Astrocyte of the hippocampus (primary cell): ENCODE measurements around the gene ISOC2.

ENCODE experiments used
- DNase-seq: peaks from one replicate; pipeline ENCODE4 v3.0.0; 2011; ENCODE audit warnings: low read depth, low spot score

The ISOC2 gene

DNA sequence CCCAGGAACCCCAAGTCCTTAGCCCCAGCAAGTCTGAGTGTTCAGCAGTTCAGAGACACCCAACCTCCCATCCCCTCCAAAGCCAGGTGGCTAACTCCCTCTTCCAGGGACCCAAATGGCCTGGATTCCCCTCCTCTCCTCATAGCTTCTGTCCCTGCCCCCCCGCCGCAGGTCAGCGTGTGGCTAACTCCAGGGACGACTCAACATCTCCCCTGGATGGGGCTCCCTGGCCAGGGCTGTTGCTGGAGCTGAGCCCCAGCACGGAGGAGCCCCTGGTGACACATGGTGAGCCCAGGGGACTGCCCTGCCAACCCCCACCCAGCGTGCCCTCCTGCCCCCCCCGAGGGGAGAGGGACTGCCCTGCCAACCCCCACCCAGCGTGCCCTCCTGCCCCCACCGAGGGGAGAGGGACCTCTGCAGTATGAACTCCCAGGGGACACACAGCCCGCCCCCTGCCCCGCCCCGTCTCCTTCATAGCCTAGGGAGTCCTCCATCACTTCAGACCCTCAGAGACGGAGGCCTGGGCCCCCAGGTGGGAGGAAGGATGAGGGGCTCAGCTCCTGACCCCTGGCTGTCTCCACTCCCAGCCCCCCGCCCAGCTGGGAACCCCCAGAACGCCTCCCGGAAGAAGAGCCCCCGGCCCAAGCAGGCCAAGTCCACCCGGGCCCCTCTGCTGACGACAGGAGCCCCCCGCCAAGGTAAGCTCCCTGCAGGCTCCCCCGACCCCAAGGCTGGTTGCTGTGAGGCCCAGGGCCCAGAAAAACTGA lies 28.5 kb upstream of the ISOC2 start:
- no peak for DNase-seq

DNA sequence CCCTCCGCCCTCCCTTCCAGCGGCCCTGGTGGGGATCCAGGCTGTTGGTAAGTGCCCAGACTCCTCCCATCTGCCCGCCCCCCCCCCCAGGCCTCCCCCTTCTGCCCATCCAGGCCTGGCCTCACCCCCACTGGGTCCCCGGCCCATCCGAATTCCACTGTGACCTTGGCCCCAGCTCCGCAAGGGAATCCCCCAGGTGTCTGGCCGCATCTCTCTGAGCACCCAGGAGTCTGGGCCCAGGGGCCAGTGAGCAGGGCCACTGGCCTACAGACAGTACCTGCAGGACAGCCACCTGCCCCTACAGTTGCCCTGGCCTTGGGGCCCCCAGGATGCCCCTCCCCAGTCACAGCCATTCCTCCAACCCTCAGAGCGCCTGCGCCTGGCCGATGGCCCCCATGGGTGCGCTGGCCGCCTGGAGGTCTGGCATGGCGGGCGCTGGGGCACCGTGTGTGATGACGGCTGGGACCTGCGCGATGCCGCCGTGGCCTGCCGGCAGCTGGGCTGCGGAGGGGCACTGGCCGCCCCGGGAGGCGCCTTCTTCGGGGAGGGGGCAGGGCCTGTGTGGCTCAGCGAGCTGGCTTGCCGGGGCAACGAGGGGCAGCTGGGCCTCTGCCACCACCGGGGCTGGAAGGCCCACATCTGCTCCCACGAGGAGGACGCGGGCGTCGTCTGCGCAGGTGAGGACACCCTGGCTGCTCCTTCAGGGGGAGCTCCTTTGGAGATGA lies 27.7 kb upstream of the ISOC2 start:
- peak; percentile 49 for DNase-seq

DNA sequence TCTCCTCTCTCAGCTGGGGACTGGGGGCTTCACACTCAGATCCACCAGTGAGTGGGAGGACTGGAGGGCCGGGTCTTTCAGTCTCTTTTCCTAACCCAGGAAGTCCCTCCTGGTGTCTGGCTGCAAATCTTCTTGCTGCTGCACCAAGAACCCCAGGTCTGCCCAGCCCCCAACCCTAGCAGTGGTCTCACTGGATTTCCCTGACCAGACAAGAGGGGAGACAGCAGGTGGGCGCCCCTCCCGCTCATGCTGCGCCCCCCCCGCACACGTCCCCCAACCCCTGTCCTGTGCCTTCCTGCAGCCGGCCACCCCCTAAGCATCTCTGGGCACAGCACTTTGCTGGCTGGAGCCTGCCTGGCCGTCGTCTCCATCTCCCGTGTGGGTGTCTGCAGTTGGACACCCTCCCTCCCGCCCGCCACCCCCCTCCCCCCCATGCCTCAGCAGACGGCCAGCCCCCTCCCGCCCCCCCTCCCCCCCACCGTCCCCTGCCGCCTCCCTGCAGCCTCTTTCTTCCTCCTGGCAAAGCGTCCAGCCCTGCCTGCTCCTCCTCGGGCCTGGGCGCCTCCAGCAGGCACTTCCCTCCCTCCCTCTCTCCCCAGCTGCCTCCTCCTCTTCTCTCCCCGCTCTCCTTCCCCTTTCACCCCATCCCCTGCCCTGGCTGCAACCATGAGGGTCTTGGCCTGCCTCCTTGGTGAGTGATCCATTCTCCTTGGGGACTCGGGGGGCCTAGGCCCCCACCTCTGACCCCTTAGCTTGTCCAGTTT lies 26.7 kb upstream of the ISOC2 start, which contains the start of gene SSC5D:
Gene SSC5D, plus strand, starts transcription at position 513 of the 764 bp plus-strand sequence. Its CDS starts 154 bp downstream, at position 667.
- peak; percentile 71 for DNase-seq

DNA sequence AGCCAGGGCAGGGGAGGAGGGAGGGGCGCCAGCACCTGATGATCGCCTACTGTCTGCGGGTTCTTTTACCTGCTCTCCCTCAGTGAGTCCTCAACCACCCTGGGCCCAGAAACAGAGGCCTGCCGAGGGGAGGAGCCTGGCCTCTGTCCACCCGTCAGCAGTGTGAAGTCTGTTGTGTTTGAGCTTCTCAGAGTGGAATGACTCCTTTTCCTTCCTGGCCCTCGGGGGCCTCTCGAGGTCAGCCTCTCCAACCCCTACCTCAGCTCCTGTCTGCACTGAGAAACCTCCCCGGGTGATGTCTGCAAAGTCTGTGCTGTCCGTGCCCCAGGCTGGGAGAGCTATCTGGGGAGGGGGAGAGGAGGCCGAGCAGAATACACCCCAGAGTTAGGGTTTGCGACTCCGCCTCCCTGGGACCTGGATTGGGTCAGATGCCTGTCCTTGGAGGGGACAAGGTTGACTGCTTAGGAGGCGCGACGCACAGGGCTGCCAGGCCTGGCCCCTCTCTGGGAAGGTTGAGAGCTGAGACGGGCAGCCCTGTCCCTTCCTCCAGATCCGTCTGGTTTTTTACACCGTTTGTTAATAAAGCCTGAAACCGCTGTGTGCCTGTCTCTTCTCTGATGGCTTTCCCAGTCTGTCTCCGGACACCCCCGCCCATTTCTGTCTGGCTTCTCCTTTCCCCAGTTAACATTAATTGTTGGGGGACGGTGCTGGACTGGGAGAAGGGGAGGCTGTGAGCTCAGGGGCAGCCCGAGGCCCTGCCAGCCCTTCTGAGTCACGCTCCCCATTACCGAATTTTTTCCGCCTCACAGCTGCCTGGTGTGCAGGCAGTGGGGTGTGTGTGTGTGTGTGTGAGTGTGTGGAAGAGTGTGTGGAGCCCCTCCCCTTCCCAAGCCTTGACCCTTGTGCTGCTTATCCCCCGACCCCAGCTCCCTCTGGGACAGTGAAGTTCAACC lies 25.8 kb upstream of the ISOC2 start:
- DNase-seq: peak; percentile 97

DNA sequence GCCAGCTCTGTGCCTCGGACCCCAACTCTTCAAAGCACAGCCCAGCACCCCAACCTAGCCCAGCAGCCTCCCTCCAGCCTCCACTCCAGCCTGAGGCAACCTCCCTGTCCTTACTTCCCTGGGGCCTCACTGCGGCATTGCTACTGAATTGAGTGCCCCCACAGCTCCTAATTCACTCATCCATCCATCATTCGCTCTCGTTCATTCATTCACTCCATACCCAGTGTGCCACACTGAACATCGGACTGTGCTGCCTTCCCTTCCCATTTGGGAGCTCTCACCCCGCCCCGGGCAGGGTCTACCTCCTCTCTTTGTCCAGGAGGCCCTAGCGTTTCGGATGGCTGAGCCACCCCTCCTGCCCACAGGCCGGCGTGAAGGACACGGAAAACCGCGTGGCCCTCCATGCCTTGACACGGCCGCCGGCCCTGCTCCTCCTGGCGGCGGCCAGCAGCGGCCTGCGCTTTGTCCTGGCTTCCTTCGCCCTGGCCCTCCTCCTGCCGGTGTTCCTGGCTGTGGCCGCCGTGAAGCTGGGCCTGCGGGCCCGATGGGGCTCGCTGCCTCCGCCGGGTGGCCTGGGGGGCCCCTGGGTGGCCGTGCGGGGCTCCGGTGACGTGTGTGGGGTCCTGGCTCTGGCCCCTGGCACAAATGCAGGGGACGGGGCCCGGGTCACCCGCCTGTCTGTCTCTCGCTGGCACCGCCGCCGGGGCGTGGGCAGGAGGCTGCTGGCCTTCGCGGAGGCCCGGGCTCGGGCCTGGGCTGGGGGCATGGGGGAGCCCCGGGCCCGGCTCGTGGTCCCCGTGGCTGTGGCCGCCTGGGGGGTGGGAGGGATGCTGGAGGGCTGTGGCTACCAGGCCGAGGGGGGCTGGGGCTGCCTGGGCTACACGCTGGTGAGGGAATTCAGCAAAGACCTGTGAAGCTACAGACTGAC lies 24.9 kb upstream of the ISOC2 start:
- DNase-seq: no peak

DNA sequence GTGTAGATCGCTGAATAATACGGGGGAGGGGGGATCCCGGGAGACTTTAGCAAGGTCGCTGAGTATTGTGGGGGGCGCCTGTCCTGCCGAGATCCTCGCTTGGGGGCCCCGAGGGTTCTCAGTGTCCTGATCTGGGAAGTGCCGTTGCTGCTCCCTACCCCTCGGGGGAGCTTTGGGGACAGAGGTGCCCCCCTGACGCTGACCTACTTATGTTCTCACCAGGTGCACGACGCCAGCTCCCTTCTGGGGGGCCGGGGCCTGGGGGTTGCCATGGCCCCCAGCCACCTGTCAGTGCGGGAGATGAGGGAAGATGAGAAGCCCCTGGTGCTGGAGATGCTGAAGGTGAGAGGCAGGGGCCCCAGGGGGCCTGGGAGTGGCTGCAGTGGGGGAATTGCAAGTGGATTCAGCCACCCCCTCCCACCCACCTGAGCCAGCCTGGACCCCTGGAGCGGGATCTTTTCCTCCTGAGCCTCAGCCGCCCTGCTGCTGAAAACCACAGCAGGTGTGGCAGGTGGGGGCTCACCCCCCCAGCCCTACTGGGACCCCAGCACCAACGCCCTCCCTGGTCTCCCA lies 24.1 kb upstream of the ISOC2 start:
- no peak for DNase-seq

DNA sequence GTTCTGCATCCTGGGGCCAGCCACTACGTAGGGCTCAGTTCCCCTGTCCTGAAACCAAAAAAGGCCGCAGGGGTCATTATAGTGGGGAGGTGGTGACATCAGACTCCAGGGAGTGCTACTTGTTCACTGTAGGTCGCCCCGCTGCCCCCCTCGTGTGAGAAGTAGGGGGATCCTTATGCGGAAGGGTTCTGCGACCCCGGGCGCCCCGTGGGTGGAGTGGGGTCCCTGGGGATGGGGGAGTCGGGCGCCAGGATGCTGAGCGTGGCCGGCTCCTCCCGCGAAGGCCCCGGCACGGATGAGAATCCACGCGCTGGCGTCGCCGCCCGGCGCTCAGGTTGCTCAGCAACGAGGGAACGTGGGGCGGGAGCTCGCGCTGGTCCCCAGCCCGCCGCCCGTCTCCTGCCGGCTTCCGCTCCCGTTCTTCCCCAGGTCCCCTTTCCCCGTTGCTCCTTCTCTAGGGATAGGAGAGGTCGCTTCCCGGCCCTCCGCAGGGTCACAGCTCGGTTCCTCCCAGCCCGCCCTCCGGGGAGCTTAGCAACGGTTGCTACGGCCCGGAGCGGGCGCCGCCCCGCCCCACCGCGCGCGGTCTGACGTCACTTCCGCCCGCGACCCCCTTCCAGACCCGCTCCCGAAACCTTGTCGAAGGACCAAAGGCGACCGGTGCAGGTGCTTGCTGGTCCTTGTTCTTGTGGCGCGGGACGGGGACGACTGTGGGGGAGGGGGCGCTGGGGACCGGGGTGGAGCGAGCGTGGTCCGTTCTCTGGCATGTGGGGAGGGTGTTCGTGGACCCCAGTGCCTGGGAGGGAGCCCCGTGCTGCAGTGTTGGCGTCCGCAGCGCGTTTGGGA lies 23.4 kb upstream of the ISOC2 start, which contains the start of gene NAT14:
Gene NAT14, plus strand, starts transcription at position 596 of the 846 bp plus-strand sequence. CDS start 521 bp downstream, outside the sequence.
- peak; percentile 88 for DNase-seq

DNA sequence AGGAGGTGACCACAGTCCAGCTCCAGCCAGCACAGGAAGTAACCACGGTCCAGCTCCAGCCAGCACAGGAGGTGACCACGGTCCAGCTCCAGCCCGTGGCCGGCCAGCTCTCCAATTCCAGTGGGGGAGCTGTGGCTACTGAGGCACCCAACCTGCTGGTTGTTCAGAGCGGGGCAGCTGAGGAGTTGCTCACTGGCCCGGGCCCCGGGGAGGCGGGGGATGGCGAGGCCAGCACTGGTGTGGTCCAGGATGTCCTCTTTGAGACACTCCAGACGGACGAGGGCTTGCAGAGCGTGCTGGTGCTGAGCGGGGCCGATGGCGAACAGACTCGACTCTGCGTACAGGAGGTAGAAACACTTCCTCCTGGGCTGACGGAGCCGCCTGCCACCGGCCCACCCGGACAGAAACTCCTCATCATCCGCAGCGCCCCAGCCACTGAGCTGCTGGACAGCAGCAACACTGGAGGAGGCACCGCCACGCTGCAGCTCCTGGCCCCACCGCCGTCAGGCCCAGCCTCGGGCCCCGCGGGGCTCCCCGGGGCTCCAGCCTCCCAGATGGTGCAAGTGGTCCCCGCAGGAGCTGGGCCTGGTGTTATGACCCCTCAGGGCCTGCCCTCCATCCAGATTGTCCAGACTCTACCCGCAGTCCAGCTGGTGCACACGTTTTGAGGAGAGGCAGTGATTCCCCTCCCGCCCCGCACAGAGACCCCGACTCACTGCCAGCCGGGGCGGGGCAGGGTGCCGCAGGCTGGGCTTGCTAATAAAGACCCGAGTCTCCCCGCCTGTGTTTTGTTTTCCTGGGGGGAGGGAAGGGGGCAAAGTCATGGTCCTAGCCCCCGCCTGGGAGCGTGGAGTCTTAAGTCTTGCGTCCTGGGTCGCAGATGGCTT lies 22.5 kb upstream of the ISOC2 start:
- no peak for DNase-seq

DNA sequence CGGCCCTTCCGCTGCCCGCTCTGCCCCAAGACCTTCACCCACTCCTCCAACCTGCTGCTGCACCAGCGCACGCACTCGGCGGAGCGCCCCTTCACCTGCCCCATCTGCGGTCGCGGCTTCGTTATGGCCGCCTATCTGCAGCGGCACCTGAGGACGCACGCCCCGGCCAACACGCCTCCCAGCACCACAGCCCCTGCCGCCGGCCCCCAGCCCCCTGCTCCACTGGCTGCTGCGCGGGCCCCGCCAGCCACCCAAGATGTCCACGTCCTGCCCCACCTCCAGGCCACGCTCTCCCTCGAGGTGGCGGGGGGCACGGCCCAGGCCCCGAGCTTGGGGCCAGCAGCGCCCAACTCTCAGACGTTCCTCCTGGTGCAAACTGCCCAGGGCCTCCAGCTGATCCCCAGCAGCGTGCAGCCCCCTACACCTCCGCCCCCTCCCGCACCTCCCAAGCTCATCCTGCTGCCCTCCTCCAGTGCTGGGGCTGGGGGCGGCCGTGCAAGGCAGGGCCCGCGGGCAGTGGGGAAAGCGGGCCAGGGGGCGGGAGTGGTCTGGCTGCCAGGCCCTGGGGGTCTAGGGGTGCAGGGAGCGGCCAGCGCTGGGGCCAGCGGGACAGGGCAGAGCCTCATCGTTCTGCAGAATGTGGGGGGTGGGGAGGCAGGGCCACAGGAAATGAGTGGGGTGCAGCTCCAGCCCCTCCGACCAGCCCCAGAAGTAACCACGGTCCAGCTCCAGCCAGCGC lies 21.7 kb upstream of the ISOC2 start:
- DNase-seq: no peak

DNA sequence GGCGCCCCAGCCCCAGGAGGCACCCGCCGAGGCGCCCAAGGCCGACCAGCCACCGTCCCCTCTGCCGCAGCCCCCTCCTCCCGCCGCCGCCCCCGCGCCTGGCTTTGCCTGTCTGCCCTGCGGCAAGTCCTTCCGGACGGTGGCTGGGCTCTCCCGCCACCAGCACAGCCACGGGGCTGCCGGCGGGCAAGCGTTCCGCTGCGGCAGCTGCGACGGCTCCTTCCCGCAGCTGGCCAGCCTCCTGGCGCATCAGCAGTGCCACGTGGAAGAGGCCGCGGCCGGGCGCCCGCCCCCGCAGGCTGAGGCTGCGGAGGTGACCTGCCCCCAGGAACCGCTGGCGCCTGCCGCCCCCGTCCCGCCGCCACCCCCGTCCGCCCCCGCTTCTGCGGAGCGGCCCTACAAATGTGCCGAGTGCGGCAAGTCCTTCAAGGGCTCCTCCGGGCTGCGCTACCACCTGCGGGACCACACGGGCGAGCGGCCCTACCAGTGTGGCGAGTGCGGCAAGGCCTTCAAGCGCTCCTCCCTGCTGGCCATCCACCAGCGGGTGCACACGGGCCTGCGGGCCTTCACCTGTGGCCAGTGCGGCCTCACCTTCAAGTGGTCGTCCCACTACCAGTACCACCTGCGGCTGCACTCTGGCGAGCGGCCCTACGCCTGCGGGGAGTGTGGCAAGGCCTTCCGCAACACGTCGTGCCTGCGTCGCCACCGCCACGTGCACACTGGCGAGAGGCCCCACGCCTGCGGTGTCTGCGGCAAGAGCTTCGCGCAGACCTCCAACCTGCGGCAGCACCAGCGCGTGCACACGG lies 20.9 kb upstream of the ISOC2 start:
- no peak for DNase-seq

DNA sequence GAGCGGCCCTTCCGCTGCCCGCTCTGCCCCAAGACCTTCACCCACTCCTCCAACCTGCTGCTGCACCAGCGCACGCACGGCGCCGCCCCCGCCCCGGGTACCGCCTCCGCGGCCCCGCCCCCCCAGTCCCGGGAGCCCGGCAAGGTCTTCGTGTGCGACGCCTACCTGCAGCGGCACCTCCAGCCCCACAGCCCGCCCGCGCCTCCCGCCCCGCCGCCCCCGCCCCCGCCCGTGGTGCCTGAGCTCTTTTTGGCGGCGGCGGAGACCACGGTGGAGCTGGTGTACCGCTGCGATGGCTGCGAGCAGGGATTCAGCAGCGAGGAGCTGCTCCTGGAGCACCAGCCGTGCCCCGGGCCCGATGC lies 20.3 kb upstream of the ISOC2 start:
- DNase-seq: no peak

DNA sequence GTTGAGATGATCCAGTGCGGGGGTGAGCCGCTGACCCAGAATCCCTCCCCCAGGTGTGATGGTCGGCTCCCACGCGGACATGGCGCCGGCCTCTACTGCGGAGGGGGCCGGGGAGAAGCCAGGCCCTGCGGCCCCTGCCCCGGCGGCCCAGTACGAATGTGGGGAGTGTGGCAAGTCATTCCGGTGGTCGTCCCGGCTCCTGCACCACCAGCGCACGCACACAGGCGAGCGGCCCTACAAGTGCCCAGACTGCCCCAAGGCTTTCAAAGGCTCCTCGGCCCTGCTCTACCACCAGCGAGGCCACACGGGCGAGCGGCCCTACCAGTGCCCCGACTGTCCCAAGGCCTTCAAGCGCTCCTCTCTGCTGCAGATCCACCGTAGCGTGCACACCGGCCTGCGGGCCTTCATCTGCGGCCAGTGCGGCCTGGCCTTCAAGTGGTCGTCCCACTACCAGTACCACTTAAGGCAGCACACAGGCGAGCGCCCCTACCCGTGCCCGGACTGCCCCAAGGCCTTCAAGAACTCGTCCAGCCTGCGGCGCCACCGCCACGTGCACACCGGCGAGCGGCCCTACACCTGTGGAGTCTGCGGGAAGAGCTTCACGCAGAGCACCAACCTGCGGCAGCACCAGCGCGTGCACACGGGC lies 19.8 kb upstream of the ISOC2 start:
- DNase-seq: no peak

DNA sequence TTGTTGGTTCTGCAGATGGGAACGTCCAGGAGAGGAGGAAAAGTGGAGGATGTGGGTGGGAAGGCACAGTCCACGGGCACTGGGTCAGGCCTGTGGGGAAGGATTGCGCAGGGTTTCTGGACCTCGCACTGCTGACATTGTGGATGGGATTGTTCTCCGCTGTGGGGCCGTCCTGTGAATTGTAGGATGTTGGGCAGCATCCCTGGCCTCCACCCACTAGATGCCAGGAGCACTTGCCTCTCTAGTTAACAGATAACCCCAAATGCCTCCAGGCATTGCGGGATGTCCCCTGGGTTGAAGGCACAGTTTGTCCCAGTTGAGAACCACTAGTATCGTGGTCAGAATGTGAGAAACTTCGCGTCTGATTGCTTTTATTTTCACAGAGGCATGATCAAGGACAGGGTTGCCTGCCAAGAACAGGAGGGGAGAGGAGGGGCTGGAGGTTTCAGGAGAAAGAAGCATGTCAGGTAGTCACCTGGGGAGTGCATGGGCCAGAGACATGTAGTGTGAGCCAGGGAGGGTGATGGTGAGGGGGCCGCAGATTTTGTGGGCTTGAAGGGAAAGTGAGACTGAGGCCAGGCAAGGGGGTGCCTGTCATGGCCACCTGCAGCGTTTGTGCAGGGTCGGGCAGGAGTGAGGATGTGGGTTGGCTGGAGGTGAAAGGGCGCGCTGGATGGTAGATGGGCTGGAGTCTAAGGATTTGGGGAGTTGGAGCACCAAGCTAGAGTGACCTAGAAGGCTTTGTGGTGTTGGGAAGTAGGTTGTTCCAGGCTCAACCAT lies 18.2 kb upstream of the ISOC2 start:
- DNase-seq: no peak

DNA sequence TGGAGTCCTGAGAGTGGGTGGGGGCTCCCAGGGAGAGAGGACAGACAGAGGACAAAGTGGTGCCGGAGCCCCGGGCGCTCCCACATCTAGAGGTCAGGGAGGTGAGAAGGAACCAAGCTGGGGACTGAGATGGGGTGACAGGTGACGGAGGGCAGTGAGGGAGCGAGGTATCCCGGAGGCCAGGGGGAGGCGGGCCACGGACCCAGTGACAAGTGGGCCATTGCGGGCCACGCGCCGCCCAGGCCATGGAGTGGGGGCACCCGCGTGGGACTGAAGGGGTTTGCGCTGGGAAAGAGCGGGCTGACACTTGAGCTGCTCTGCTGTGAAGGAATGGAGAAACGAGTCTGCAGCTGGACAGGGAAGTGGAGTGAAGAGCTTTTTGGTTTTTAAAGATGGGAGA lies 17.6 kb upstream of the ISOC2 start:
- DNase-seq: no peak

DNA sequence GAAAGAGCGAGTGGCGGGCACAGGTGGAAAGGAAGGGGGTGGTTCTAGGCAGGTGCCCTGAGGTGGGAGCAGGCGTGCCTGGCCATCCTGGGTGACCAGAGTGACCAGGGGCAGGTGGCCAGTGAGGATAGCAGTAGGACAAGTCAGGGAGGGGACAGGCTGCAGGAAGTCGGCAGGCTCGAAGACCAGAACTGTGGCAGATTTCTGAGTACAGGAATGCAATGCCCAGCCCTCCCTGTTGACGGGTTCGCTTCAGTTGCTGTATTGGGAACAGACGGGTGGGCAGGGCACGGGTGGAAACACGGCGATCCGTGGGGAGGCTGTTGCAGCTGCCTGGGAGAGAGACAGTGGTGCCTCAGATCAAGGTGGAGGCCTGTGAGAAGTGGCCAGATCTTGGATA lies 16.9 kb upstream of the ISOC2 start:
- DNase-seq: no peak
